ENCODE data around the gene OTUB2. TPM values are rescaled to one million over a fixed set of nuclear protein-coding genes. Genes with fewer than 3 reads are reported as not detected.

OTUB2 gene
- polyA plus RNA-seq, 1 of the 3 experiments (the other 2 are of a cell fraction), result 1.4 TPM

GRCh38 chr14:94043756-94044475 is 17.8 kb downstream of the OTUB2 start:
- H2AFZ ChIP-seq (ENCODE audit: low read depth), result no peak overlapping the region
- no peak for DNase-seq
- H3F3A ChIP-seq (replicated peaks; ENCODE audit: insufficient read depth), result no peaks in the 10 kb centered on the region
- H3K4me2 ChIP-seq, result no peak overlapping the region
- no peaks in the 10 kb centered on the region for H3K9me3 ChIP-seq
- TF ChIP-seq POLR2AphosphoS5 (IDR thresholded peaks at IDR 0.05; ENCODE audit: low read depth, low read length) (no peak), TEAD4 (IDR thresholded peaks at IDR 0.05; ENCODE audit: borderline replicate concordance, insufficient read depth) (no peak), CHD2 (IDR thresholded peaks at IDR 0.05; ENCODE audit: low read length, partially characterized antibody) (no peak), EZH2phosphoT487 (IDR thresholded peaks at IDR 0.05; ENCODE audit: borderline replicate concordance, low read depth) (no peak), RCOR1 (IDR thresholded peaks at IDR 0.05; ENCODE audit: low read length) (no peak), FOXM1 (IDR thresholded peaks at IDR 0.05; ENCODE audit: low read depth) (no peak), CTCF (IDR thresholded peaks at IDR 0.05) (no peak), USF1 (IDR thresholded peaks at IDR 0.05; ENCODE audit: borderline replicate concordance, low read depth) (no peak), FOSL2 (IDR thresholded peaks at IDR 0.05; ENCODE audit: borderline replicate concordance, low read depth) (no peak), NRF1 (IDR thresholded peaks at IDR 0.05; ENCODE audit: low read depth, low read length) (no peak), GABPA (IDR thresholded peaks at IDR 0.05; ENCODE audit: low read depth) (no peak), RAD21 (IDR thresholded peaks at IDR 0.05; ENCODE audit: low read length) (no peak), IRF3 (IDR thresholded peaks at IDR 0.05; ENCODE audit: low read depth, low read length) (no peak), MXI1 (IDR thresholded peaks at IDR 0.05; ENCODE audit: low read depth, low read length) (no peak), PBX3 (IDR thresholded peaks at IDR 0.05) (no peak), TCF12 (IDR thresholded peaks at IDR 0.05) (no peak), ELF1 (IDR thresholded peaks at IDR 0.05) (no peak), MAX (IDR thresholded peaks at IDR 0.05; ENCODE audit: low read depth) (no peak), USF2 (IDR thresholded peaks at IDR 0.05; ENCODE audit: borderline replicate concordance, low read depth, low read length) (no peak), TAF1 (IDR thresholded peaks at IDR 0.05; ENCODE audit: borderline replicate concordance, low read depth, low read length) (no peak)
- peaks cover 0 to 7% of the 10 kb centered on the region in 2 experiments; a peak in 2 of 4 replicates for H3K4me1 ChIP-seq (ENCODE audit: control insufficient read depth in 1 of 2, insufficient read depth in 2 of 2, low read depth in 1 of 2, low read length in 1 of 2)
- H3K4me3 ChIP-seq (ENCODE audit: low read depth in 2 of 2, low read length in 1 of 2), result no peak overlapping the region
- no peaks in the 10 kb centered on the region for H3K9me2 ChIP-seq
- ChIA-PET CTCF (interaction anchor here (0.8 to 2.3 kb wide), 5 partner anchors 8 to 137 kb away, joined by 3 to 6 read pairs (median 3); no protein-coding TSS in a partner anchor), POLR2A (no interaction called here)
- H3K36me3 ChIP-seq (replicated peaks in 1 of 2; ENCODE audit: control insufficient read depth in 1 of 2, insufficient read depth in 2 of 2, low read length in 1 of 2), result peaks cover 3 to 56% of the 10 kb centered on the region in 2 experiments
- no peaks in the 10 kb centered on the region for H3K79me2 ChIP-seq (ENCODE audit: insufficient read depth)
- no peaks in the 10 kb centered on the region for H3K27me3 ChIP-seq (ENCODE audit: insufficient read depth)
- no peaks in the 10 kb centered on the region for H4K20me1 ChIP-seq (ENCODE audit: insufficient read depth)
- H3K27ac ChIP-seq (ENCODE audit: low read depth in 2 of 2, low read length in 1 of 2), result no peak overlapping the region
- WGBS (ENCODE audit: low lambda C conversion rate), result 94% methylated on average over 12 of the region's 14 CpGs
- H3K9ac ChIP-seq, result no peak overlapping the region
